ENCODE measurements around the gene PTPRD.

GRCh38 chr9:8644571-8644970 is 1968.2 kb downstream of the PTPRD start:
- TF ChIP-seq POLR2A (IDR thresholded peaks at IDR 0.05): no peak
- TF ChIP-seq, protein P1, sequence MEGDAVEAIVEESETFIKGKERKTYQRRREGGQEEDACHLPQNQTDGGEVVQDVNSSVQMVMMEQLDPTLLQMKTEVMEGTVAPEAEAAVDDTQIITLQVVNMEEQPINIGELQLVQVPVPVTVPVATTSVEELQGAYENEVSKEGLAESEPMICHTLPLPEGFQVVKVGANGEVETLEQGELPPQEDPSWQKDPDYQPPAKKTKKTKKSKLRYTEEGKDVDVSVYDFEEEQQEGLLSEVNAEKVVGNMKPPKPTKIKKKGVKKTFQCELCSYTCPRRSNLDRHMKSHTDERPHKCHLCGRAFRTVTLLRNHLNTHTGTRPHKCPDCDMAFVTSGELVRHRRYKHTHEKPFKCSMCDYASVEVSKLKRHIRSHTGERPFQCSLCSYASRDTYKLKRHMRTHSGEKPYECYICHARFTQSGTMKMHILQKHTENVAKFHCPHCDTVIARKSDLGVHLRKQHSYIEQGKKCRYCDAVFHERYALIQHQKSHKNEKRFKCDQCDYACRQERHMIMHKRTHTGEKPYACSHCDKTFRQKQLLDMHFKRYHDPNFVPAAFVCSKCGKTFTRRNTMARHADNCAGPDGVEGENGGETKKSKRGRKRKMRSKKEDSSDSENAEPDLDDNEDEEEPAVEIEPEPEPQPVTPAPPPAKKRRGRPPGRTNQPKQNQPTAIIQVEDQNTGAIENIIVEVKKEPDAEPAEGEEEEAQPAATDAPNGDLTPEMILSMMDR (IDR thresholded peaks at IDR 0.05): no peak

Measured in ovary (tissue), 3 donors.